Kidney (tissue), 14 donors: ENCODE measurements around the gene SNX14. TPM values are rescaled to one million over a fixed set of nuclear protein-coding genes. Genes with fewer than 3 reads are reported as not detected.
"Not testable (repeated sequence)": the region's sequence is repeated elsewhere in the genome, so short reads cannot be mapped to it uniquely, and the experiment has no call there.

ENCODE experiments used
- DNase-seq, 5 donors: peaks; one replicate each; pipeline ENCODE4 v3.0.0-alpha.2; 2013 to 2020
- FAIRE-seq: peaks from 2 replicates; lab custom pipeline; 2012; peaks lifted over from hg19 to GRCh38; lab: Jason Lieb, UNC
- H3K27ac ChIP-seq, 2 donors: one replicate each; pipeline ENCODE4 v1.7.0; 2013; ENCODE audit warnings: low read depth in 2 of 2, low read length in 2 of 2, inconsistent platforms in 1 of 2
- H3K27me3 ChIP-seq: one replicate; pipeline ENCODE4 v1.7.1; 2013; ENCODE audit warnings: low read length, inconsistent platforms; ENCODE audit not compliant: control insufficient read depth, insufficient read depth
- H3K36me3 ChIP-seq, 3 donors: one replicate each; pipeline versions ENCODE4 v1.7.0 to v1.7.1; 2013; ENCODE audit warnings: low read length in 3 of 3, control low read depth in 1 of 3, inconsistent platforms in 1 of 3; ENCODE audit not compliant: insufficient read depth in 3 of 3, control insufficient read depth in 2 of 3
- H3K4me1 ChIP-seq, 3 donors: one replicate each; pipeline versions ENCODE4 v1.7.0 to v1.7.1; 2013; ENCODE audit warnings: low read length in 3 of 3, inconsistent platforms in 1 of 3, low read depth in 1 of 3; ENCODE audit not compliant: control insufficient read depth in 2 of 3, insufficient read depth in 2 of 3
- H3K4me3 ChIP-seq, 3 donors: one replicate each; pipeline versions ENCODE4 v1.7.0 to v1.8.1; 2013; ENCODE audit warnings: low read length in 3 of 3, control low read depth in 1 of 3, inconsistent platforms in 1 of 3
- H3K9ac ChIP-seq, 3 donors: one replicate each; pipeline versions ENCODE4 v1.7.0 to v1.7.1; 2013; ENCODE audit warnings: low read length in 3 of 3, control low read depth in 1 of 3, inconsistent platforms in 1 of 3
- H3K9me3 ChIP-seq, 3 donors: one replicate each; pipeline versions ENCODE4 v1.7.0 to v1.7.1; 2013; ENCODE audit warnings: low read length in 3 of 3, control low read depth in 1 of 3, inconsistent platforms in 1 of 3; ENCODE audit not compliant: control insufficient read depth in 2 of 3, insufficient read depth in 1 of 3
- intact Hi-C: fragments of 100-400 bp; cut with DNase I; formaldehyde crosslinking; loops from one replicate; pipeline ENCODE4 v1.11.1; 2022
- polyA plus RNA-seq: library from polyadenylated mRNA; stranded (reverse); fragments of 350-450 nt; fragmentation: Illumina TruSeq; extraction: RNeasy Lipid Tissue Mini Kit (QIAGEN cat#74804); gene quantifications from one replicate; pipeline ENCODE4 v1.2.3, GENCODE V29; 2014; ENCODE audit warnings: low read depth, low replicate concordance; ENCODE audit not compliant: insufficient read depth
- total RNA-seq: library from RNA; stranded (reverse); fragmentation: NEBNext Ultra II Directional; extraction: Animal tissue kit (Norgen Biotek cat#: 25700); gene quantifications from one replicate; pipeline ENCODE4 v1.2.1, GENCODE V29; 2021
- TF ChIP-seq, protein P1 (sequence below): IDR thresholded peaks from 3 replicates; pipeline ENCODE4 v1.5.1; 2012; ENCODE audit warnings: mild to moderate bottlenecking, moderate library complexity, borderline replicate concordance; ENCODE audit not compliant: insufficient read depth; ENCODE audit errors: extremely low read depth
- donor health status: control.
- donor health status: control.
- donor health status: control.
- donor health status: control.
- donor health status: control.
- donor health status: DM: yes; HTN: yes; CAD: no.
- donor health status: Normal renal cell carcinoma (clear cell type).

SNX14 gene
- total and polyA plus RNA-seq, 2 donors from 2014 or later, result 100 to 125 TPM

DNA sequence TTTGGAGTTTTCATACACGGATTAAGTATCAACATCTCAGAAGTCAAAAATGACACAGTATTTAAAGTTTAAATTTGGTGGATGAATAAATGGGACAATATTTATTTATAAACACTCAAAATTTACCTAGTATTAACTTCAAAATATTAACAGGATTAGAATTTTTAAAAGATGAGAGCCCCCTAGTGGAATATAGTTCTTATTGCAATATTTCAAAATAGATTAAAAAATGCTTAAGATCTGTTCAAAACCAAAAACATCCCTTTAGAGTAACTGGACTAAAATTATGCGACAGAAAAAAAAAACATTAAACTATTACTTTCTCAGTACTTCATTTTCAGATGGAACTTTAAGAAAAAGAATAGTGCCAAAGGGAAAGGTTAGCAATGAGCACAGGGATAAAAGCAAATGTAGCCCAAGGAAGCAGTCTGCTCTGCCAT lies 56.6 kb downstream of the SNX14 start:
- Histone ChIP-seq H3K4me1 (no peaks in the 10 kb centered on the region), H3K27me3 (no peaks in the 10 kb centered on the region), H3K9ac (no peak overlapping the region), H3K27ac (no peak overlapping the region), H3K36me3 (peaks cover 0 to 11% (median 9%) of the 10 kb centered on the region in 3 donors), H3K9me3 (no peaks in the 10 kb centered on the region), H3K4me3 (no peak overlapping the region)
- intact Hi-C loops, result no loop called here
- FAIRE-seq (peak; percentile 97), DNase-seq (peak in 1 of 5 donors; percentile 10)
- TF ChIP-seq, protein P1, sequence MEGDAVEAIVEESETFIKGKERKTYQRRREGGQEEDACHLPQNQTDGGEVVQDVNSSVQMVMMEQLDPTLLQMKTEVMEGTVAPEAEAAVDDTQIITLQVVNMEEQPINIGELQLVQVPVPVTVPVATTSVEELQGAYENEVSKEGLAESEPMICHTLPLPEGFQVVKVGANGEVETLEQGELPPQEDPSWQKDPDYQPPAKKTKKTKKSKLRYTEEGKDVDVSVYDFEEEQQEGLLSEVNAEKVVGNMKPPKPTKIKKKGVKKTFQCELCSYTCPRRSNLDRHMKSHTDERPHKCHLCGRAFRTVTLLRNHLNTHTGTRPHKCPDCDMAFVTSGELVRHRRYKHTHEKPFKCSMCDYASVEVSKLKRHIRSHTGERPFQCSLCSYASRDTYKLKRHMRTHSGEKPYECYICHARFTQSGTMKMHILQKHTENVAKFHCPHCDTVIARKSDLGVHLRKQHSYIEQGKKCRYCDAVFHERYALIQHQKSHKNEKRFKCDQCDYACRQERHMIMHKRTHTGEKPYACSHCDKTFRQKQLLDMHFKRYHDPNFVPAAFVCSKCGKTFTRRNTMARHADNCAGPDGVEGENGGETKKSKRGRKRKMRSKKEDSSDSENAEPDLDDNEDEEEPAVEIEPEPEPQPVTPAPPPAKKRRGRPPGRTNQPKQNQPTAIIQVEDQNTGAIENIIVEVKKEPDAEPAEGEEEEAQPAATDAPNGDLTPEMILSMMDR, result no peak

- peaks cover 3 to 18% (median 9%) of the 10 kb centered on the region in 3 donors for H3K36me3 ChIP-seq
- DNase-seq, H3K27me3 ChIP-seq, H3K9me3 ChIP-seq, H3K4me3 ChIP-seq, H3K9ac ChIP-seq, FAIRE-seq, H3K4me1 ChIP-seq, intact Hi-C loops, H3K27ac ChIP-seq: not testable (repeated sequence)
Observed at GRCh38 chr6:85524281-85524680, 69.4 kb downstream of the SNX14 start.

GRCh38 chr6:85516168-85516567 lies 77.5 kb downstream of the SNX14 start:
- no peaks in the 10 kb centered on the region for H3K4me1 ChIP-seq
- FAIRE-seq (no peak), DNase-seq (no peak)
- H3K9me3 ChIP-seq, result no peaks in the 10 kb centered on the region
- H3K4me3 ChIP-seq, result no peak overlapping the region
- intact Hi-C loops, result no loop called here
- no peak overlapping the region for H3K9ac ChIP-seq
- no peak overlapping the region for H3K27ac ChIP-seq
- TF ChIP-seq, protein P1, result no peak
- no peaks in the 10 kb centered on the region for H3K27me3 ChIP-seq
- H3K36me3 ChIP-seq, result peaks cover 0 to 20% (median 15%) of the 10 kb centered on the region in 3 donors

DNA sequence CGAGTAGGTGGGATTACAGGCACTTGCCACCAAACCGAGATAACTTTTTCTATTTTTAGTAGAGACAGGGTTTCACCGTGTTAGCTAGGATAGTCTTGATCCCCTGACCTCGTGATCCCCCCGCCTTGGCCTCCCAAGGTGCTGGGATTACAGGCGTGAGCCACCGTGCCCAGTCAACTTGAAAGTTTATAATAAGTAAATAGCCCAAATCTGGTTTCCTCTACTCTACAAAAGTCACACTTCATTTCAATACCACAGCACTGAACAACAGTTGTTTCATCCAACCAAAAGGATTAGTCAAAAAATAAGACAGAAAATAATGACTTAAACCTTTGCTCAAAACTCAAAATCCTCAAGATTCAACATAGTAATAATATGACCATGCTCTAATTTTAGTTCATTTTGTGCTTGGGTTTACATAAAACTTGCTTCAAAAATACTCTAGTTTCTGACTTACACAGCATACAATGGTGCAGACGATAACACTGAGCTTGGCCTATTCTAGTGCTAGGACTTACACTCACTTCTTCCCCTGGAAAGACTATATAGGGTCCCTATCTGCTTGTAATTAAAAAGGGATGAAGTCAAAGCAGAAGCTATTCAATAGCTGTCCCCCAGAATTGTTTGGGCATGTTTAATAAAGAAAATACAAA lies 87.1 kb downstream of the SNX14 start:
- H3K27ac ChIP-seq, result no peak overlapping the region
- no peak for FAIRE-seq
- no peak for DNase-seq
- H3K9ac ChIP-seq, result no peak overlapping the region
- TF ChIP-seq, protein P1, result no peak
- no peak overlapping the region for H3K4me3 ChIP-seq
- H3K27me3 ChIP-seq, result no peaks in the 10 kb centered on the region
- H3K9me3 ChIP-seq, result no peaks in the 10 kb centered on the region
- H3K4me1 ChIP-seq, result no peaks in the 10 kb centered on the region
- intact Hi-C loops, result no loop called here
- H3K36me3 ChIP-seq, result peaks cover 6 to 17% (median 7%) of the 10 kb centered on the region in 3 donors
